NCI-H2081 treated with DMSO at 0.1 percent for 48 hours (cell line): ENCODE measurements around the gene SUPT5H.

Source experiments
- DNase-seq: peaks from one replicate; lab custom pipeline; 2025; lab: John Stamatoyannopoulos, UW

Gene SUPT5H

DNA sequence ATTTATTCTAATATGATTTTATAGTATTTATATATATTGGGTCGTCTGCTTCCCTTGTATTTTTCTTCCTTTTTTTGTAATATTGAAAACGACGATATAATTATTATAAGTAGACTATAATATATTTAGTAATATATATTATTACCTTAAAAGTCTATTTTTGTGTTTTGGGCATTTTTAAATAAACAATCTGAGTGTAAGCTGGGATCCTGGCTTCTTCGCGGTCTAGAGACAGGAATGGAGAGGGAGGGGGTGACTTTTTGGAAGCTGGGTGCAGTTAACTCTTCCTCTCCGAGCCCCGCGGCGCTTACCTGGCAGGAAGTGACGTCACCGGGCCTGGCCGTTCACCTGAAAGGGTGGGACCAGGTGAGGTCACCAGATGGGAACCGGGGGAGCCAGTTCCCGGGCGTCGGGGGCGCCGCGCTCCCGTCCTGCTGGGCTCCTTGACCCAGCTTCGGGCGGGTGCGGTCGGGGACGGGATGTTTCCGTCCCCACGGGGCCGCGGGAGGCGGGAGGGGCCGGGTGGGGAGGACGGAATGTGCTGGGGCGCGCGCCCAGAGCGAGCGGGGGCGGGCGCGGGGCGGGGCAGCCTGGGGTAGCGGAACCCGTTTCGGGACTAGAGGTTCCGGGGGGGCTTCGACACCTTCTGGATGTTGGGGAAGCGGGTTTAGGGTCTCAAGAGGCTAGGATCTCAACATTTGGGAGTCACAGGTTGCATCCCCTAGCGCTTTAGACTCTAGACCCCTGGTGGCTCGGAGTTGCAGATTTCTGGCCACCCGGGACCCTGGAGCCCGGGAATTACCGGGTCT lies 36.0 kb upstream of the SUPT5H start:
- DNase-seq: peak; percentile 35

DNA sequence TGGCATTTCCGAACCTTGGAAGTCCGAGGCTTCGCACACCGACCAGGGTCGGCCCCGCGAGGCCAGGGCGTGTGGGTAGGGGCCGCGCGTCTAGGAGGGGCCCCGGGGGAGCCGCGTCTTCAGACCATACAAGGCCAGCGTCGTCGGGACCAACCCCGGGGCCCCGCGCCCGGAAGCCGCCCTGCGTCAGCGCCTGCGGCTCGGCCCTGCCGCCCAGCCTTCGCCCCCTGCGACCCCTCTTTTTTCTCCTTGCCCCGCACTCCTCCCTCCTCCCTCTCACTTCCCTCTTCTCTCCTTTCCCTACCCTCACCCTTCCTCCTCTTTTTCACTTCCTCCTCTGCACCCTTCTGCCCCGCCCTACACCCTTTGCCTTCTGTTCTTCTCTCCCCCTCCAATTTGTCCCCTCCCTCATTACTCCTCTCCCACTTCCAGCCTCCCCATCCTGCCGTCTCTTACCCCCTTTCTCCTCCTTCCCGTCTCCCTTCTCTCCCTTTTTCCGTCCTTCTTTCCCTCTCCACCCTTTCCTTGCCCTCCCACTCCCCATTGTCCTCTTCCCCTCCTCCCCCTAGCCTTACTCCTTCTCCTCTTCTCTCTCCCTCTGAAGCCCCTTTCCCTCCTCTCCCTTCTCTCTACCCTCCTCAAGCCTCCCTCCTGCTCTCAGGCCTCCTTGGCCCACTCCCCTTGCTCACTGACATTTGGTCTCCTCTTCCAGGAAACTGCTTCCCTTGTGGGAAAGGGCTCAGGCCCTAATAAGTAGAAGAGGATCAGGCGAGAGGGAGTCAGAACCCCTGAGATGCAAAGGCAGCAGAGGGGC lies 35.2 kb upstream of the SUPT5H start:
- no peak for DNase-seq

DNA sequence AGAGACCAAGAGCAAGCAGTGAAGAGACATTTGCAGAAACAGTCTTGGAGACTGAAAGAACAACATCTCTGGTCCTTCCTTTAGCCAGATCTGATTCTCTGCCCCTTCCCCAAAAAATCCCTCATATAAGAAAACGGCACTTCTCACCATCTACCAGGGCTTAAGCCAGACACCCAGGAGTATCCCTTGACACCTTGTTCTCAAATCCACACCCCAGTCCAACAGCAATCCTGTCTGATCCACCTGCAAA lies 34.6 kb upstream of the SUPT5H start:
- no peak for DNase-seq

DNA sequence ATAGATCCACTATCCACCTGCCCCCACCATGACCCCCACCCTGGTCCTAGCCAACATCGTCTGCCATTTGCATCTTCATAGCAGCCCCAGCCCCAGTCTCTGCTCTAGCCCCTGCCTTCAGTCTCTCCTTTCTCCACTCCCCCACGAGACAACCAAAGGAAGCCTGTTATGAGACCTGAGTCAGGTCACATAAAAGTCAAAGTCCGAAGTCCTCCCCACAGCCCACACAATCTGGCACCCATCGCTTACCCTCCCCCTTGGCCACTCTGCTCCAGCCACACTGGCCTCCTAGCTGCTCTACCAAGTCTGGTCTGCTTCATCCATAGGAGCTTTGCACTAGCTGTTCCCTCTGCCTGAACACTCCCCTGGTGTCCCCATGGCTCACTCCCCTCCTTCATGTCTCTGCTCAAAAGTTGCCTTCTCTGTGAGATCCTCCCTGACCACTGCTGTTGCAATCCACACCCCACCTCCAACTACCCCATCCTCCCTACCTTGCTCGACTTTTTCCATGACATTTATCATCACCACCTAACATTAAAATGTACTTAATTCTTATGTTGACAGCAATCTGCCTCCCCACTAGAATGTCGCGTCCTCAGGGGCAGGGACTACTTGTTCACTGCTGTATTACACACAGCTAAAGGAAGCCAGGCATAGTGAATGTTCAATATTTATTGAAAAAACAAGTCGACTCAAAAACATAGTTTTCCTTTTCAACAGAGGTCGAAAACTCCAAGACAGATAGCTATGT lies 34.1 kb upstream of the SUPT5H start:
- DNase-seq: no peak

DNA sequence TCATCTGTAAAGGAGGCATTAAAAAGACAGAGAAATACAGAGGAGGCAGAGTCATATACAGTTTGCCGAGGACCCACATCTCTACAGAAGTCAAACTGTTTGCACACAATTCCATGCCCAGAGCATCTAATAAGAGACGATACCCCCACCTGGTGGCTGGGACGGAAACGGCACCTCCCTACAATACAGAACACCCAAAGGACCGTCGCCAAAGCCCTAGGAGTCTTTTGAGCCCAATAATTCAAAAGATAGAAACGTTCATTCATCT lies 33.6 kb upstream of the SUPT5H start:
- DNase-seq: peak; percentile 81

DNA sequence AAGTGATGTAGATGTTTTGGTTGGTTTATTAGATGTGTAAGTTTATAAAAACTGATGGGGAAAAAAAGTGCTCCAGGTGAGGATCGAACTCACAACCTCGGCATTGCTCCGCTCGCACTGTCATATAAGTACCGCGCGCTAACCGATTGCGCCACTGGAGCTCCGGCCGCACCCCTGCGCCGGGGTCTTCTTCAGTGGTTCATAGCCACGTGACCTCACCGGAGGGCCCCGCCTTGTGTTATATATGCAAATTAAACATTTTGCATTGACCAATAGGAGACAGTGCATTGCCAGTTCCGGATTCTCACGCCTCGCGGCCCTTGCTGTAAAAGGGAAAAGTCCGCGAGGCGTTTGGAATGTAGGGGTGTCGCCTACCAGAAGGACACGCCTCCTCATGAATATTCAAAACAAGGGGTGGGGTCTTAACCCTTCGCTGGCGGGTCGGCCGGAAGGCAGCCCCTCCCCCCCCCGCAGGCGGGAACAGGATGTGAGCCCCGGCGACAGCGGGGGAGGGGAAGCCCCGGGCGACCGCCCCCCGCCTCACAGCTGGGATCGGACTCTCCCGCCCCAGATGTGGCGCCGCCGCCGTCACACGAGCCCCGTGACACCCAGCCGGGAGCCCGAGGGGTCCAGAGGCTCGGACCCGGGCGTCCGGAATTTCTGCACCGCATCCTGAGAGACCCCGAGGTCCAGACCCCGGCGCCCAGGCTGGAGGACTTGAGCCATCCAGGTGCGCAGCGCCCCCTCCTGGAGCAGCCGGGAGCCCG lies 33.1 kb upstream of the SUPT5H start, which contains the start of gene PLEKHG2:
Gene PLEKHG2, plus strand, starts transcription at position 570 of the 767 bp plus-strand sequence. CDS start 1,418 bp downstream, outside the sequence.
- DNase-seq: peak; percentile 96

DNA sequence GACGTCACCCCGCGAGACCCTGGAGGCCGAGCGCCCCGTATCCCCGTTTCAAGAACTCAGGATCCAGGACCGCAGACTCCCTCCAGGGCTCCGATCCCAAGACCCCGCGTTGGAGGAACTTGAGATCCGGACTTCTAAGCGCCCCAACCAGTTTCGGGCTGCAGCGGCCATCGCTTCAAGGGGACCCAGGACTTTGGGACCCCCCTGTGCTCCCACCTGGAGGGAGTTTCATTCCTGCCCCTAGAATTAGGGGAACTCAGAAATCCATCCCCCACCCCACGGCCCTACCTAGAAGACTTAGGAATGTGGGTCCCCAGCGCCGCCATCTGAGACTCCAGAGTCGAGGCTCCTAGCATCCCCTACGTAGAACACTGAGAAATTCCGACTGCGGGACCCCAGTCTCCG lies 32.5 kb upstream of the SUPT5H start:
- DNase-seq: no peak

DNA sequence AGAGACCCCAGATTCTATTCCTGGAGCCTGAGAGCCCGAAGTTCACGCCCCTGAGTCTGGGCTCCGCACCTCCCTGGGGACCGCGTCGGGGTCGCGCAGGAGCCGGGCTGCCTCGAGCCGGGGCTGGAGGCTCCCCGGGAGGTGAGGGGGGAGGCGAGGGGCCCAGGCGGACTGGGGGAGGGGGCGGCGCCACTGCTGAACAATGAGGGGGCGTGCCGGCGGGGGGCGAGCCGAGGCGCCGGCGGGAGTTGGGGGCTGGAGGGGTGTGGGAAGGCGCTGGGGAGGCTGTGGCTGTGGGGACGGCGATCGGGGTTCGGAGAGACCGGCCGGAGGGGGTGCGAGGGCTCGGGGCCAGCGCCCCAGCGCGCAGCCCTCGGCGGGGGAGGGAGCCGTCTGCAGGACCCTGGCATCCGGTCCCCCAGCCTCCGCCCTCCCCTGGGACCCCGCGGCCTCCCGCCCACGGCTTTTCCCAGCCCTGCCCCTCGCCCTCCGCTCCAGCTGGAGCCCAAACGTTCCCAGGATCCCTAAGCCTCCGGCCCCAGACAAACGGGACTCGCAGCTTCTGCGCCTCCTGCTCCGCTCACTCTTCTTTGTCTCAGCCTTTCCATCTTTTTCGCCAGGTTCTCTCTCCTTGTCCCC lies 32.0 kb upstream of the SUPT5H start:
- DNase-seq: no peak

DNA sequence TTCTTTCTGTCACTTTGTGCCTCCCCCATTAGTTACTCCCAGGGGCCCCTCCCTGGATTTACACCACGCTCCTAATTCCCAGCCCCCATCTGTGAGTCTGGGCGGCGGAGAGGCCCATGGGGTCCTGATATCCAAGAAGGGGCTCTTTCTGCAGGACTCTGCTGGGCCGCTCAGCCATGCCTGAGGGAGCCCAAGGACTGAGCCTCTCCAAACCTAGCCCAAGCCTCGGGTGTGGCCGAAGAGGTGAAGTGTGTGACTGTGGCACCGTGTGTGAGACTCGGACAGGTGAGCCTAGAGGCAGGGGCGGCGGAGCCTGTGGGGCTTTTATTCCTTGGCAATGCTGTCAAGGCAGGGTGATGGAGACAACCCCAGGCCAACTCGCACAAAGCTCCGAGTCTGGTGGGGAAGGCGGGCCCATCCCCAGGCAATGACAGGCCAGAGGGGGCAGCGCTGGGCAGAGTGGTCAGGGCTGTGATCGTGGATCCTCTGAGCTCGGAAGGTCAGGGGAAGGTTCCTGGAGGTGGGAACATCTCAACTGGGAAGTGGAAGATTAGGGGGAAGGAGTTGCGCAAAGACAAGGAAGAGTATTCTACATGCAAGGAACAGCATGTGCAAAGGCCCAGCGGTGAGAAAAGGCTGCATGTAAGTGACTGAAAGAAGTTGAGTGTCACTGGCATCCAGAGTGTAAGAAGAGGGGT lies 31.3 kb upstream of the SUPT5H start:
- DNase-seq: no peak

DNA sequence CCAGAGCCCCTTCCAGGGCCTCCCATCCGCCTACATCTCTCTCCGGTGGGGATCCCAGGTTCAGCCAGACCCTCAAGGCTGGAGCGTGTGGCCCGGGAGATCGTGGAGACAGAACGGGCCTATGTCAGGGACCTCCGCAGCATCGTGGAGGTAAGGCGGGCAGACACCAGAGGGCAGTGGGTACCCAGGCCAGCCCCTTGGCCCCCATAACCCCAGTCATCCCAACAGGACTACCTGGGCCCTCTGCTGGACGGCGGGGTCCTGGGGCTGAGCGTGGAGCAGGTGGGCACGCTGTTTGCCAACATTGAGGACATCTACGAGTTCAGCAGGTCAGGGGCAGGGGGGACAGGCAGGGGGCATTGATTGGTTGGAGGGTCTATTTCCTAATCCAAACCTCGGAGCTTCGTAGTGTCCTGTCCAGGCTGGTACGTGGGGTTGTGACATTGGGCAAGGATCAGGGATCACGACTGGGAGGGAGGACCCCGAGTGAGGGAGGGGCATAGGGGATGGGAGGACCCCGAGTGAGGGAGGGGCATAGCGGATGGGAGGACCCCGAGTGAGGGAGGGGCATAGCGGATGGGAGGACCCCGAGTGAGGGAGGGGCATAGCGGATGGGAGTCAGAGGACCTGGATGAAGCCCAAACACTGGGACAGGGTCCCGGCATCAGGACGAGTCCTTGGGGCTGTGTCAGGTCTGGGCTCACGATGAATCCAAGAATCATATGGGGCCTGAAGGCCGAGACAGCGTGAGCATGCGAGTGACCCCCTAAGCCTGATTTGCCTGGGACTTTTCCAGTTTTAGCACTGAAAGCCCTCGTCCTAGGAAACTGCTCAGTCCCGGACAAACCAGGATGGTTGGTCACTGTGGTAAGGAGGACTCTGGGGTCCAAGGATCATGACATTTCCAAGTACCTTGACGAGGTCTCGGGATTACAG lies 30.0 kb upstream of the SUPT5H start:
- no peak for DNase-seq

DNA sequence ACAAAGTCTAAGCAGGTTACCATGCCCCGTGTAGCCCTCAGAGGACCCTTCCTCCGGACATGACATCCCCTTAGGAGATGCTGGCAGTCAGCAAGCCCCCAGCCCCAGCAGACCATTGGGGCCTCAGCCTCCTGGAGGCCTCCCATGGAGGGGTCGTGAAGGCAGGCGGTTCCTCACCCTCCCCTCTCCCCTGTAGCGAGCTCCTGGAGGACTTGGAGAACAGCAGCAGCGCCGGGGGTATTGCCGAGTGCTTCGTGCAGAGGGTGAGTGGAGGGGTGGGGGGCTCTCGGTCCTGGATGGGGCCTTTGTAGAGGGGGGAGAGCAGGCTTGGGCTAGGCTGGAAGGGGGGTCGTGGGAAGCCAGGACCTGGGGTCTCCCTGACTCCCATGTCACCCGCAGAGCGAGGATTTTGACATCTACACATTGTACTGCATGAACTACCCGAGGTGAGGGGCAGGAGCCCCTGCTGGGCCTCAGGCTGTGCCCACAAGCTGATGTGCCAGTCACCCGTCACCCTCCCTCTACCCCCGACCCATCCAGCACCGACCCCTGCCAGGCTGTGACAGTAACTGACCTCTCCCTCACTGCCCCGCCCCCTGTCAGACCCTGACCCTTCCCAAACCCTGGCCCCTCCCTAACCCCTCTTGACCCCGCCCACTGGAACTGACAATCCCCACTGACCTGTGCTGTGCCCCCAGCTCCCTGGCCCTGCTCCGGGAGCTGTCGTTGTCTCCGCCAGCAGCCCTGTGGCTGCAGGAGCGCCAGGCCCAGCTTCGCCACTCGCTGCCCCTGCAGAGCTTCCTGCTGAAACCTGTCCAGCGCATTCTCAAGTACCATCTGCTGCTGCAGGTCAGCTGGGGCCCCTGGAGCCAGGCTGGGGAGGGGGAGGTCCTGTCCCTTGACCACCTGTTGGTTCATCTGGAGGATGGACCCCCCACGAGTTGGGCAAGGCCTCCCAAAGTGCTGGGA lies 28.9 kb upstream of the SUPT5H start:
- no peak for DNase-seq

DNA sequence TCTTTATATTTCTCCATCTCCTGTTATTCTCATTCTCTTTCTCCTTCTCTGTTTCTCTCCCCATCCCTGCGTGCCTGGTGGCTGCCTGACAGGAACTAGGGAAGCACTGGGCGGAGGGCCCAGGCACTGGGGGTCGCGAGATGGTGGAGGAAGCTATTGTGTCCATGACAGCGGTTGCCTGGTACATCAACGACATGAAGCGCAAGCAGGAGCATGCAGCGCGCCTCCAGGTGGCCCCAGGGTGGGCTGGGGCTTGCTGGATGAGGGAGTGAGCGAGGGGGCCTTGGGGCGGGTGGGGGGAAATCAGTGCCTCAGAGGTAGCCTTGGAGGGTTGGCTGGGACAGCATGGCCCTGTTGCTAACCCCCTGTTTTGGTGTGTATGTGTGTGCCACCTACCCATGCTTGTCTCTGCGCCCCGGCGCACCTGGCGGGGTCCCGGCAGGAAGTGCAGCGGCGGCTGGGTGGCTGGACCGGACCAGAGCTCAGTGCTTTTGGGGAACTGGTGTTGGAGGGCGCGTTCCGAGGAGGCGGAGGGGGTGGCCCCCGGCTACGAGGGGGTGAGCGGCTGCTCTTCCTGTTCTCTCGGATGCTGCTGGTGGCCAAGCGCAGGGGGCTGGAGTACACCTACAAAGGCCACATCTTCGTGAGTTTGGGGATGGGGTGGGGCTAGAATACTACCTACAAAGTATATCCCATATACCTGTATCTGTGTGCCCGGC lies 27.8 kb upstream of the SUPT5H start:
- no peak for DNase-seq

DNA sequence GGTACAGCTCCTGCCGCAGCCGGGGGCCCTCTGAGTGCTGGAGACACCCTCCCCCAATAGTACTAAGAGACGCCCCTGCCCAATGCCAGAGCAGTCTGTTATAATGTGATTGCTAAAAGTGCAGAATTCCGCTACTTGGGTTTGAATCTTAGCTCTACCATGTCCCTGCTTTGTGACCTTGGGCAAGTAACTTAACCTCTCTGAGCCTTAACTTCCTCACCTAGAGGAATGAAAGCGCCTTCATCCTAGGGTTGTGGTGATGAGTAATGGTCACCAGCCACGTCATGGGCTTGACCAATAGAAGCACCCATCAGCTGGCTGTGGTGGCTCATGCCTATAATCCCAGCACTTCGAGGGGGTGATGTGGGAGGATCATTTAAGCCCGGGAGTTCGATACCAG lies 26.4 kb upstream of the SUPT5H start:
- DNase-seq: no peak

DNA sequence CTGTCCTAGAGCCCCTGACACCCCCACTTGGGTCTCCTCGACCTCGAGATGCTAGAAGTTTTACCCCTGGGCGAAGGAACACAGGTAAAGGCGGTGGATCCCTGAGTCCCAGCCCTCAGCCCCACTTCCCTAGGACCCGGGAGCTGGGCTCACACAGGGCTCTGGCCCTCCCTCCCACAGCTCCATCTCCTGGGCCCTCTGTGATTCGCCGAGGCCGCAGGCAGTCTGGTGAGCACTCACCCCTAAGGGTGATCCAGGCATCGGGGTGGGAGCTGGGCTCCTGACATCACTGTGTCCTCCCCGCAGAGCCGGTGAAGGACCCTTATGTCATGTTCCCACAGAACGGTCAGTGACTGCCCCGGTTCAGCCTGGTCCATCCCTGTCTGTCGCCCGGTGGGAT lies 24.6 kb upstream of the SUPT5H start:
- no peak for DNase-seq

DNA sequence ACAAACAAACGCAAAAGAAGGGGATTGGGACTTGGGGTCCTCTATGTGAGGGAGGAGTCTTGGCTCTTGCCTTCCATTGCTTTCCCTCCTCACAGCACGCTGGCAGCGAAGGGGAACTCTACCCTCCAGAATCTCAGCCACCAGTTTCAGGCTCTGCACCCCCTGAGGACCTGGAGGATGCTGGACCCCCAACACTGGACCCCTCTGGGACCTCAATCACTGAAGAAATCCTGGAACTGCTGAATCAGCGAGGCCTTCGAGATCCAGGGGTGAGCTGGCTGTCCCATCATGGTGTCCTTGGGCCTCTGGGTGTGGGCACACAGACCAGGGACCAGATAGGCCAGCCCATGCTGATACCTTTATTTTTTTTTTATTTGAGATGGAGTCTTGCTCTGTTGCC lies 23.4 kb upstream of the SUPT5H start:
- no peak for DNase-seq

DNA sequence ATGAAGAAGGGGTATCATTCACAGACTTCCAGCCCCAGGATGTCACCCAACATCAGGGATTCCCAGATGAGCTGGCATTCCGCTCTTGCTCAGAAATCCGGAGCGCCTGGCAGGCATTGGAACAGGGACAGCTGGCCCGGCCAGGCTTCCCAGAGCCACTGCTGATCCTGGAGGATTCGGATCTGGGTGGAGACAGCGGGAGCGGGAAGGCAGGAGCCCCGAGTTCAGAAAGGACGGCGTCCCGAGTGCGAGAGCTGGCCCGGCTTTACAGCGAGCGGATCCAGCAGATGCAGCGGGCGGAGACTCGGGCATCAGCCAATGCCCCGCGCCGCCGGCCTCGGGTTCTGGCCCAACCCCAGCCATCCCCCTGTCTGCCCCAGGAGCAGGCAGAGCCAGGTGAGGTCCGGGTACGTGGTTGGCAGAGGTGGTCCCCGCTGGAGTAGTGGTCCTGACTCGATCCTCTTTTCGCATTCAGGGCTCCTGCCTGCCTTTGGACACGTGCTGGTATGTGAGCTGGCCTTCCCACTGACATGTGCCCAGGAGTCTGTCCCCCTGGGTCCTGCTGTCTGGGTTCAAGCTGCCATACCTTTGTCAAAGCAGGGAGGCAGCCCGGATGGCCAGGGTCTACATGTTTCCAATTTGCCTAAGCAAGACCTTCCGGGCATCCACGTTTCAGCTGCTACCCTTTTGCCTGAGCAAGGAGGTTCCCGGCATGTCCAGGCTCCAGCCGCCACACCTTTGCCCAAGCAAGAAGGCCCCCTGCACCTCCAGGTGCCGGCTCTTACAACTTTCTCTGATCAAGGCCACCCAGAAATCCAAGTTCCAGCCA lies 21.9 kb upstream of the SUPT5H start:
- DNase-seq: no peak

DNA sequence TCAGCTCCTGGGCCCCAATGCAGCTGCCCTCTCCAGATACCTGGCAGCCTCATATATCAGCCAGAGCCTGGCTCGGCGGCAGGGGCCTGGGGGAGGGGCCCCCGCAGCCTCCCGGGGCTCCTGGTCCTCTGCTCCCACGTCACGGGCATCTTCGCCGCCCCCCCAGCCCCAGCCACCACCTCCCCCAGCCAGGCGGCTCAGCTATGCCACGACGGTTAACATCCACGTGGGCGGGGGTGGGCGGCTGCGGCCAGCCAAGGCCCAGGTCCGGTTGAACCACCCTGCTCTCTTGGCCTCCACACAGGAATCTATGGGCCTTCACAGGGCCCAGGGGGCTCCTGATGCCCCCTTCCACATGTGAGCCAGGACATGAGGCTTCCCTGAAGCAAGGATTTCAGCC lies 20.4 kb upstream of the SUPT5H start:
- DNase-seq: no peak
